GM12875 (cell line): ENCODE data around the gene MAPK8IP3.

Experiments used
- H3K4me3 ChIP-seq: one replicate; pipeline ENCODE4 v1.5.1; 2011; ENCODE audit warnings: low read depth, low read length, control low read depth
- CTCF ChIP-seq: IDR thresholded peaks from 2 replicates; pipeline ENCODE4 v1.5.1; 2011; ENCODE audit warnings: low read depth, mild to moderate bottlenecking, control low read depth, inconsistent platforms, low read length, moderate library complexity, borderline replicate concordance; ENCODE audit not compliant: insufficient read depth

The MAPK8IP3 gene

GRCh38 chr16:1768767-1769401, 62.9 kb downstream of the MAPK8IP3 start:
- no peak for TF ChIP-seq CTCF

GRCh38 chr16:1769402-1770300, 63.7 kb downstream of the MAPK8IP3 start:
- H3K4me3 ChIP-seq = no peak overlapping the region
- TF ChIP-seq CTCF = no peak

More at GRCh38 chr16:1768767-1769401, 62.9 kb downstream of the MAPK8IP3 start:
- no peak overlapping the region for H3K4me3 ChIP-seq

GRCh38 chr16:1770328-1771187, 64.6 kb downstream of the MAPK8IP3 start:
- peak overlapping the region; percentile 96 for H3K4me3 ChIP-seq
- no peak for TF ChIP-seq CTCF

GRCh38 chr16:1771188-1771863, 65.3 kb downstream of the MAPK8IP3 start, which contains the start of gene NME3:
TSS of gene NME3 (minus strand) at chr16:1771543. CDS start at chr16:1771534, 9 bp downstream.
- no peak for TF ChIP-seq CTCF
- H3K4me3 ChIP-seq = peak within 1 kb of the TSS; percentile 96

GRCh38 chr16:1771864-1772361, 65.9 kb downstream of the MAPK8IP3 start:
- no peak for TF ChIP-seq CTCF
- peak overlapping the region; percentile 96 for H3K4me3 ChIP-seq

- H3K4me3 ChIP-seq = peak within 1 kb of the TSS; percentile 96
- TF ChIP-seq CTCF = no peak
These were observed 66.4 kb downstream of the MAPK8IP3 start, which contains the start of gene EME2 for GRCh38 chr16:1772362-1772907. TSS of gene EME2 (plus strand) at chr16:1772810. CDS start at chr16:1773228, 418 bp downstream.
